HepG2 (cell line): ENCODE measurements around the gene SH2D6. TPM values are rescaled to one million over a fixed set of nuclear protein-coding genes. Genes with fewer than 3 reads are reported as not detected.

ENCODE experiments used
- ATAC-seq: fragments of 200-7000 bp; cut with Tn5 transposase; 3 replicates; pipeline ENCODE4 v1.9.1; 2020; ENCODE audit warnings: mild to moderate bottlenecking, moderate library complexity
- BruUV-seq: library from RNA; stranded (reverse); fragments of 400-500 nt; replicated peaks from 2 replicates; lab custom pipeline; 2021; lab: Mats Ljungman, UMichigan
- CTCF ChIA-PET: fragments of 300-600 bp; formaldehyde crosslinking; extraction: SDS; loops from one replicate; lab custom pipeline; 2021; ENCODE audit warnings: low total read pairs, inconsistent platforms, low intra/inter-chr PET ratio; lab: Yijun Ruan, JAX
- POLR2A ChIA-PET: fragments of 350-600 bp; sonication (Branson Sonifier 250); formaldehyde crosslinking; loops from one replicate; lab custom pipeline; 2020; ENCODE audit warnings: antibody characterized with exemption, inconsistent platforms; lab: Yijun Ruan, JAX
- DNase-seq: peaks from one replicate; pipeline ENCODE4 v3.0.0-alpha.2; 2015; ENCODE audit warnings: low spot score
- FAIRE-seq: peaks from 3 replicates; lab custom pipeline; 2011; peaks lifted over from hg19 to GRCh38; lab: Jason Lieb, UNC
- H2AFZ ChIP-seq: one replicate; pipeline ENCODE4 v1.6.1; 2011; ENCODE audit warnings: low read length, inconsistent platforms
- H3K27ac ChIP-seq: fragments of 300-600 bp; 3 replicates; pipeline ENCODE4 v1.8.0; 2011; ENCODE audit warnings: mixed run types, mild to moderate bottlenecking, mixed read lengths, low read length, inconsistent platforms; ENCODE audit not compliant: insufficient read depth; ENCODE audit errors: extremely low read length
- H3K27me3 ChIP-seq, 2 experiments: fragments of 200-600 bp in 1 of 2; 2 replicates in 1 of 2; 3 replicates in 1 of 2; pipeline versions ENCODE4 v1.6.0 to v1.8.0; 2011; ENCODE audit warnings: low read length in 2 of 2, mild to moderate bottlenecking in 2 of 2, moderate library complexity in 2 of 2, inconsistent platforms in 1 of 2; ENCODE audit not compliant: insufficient read depth in 2 of 2, control insufficient read depth in 1 of 2
- H3K36me3 ChIP-seq, 2 experiments: fragments of 200-600 bp in 1 of 2; replicated peaks in 1 of 2; 2 replicates in 1 of 2; 3 replicates in 1 of 2; pipeline versions ENCODE4 v1.5.1 to v1.8.0; 2011; ENCODE audit warnings: low read length in 2 of 2, inconsistent platforms in 1 of 2; ENCODE audit not compliant: insufficient read depth in 2 of 2, control insufficient read depth in 1 of 2
- H3K4me1 ChIP-seq: 2 replicates; pipeline ENCODE4 v1.5.1; 2012; ENCODE audit warnings: low read length, inconsistent platforms; ENCODE audit not compliant: insufficient read depth
- H3K4me2 ChIP-seq: 2 replicates; pipeline ENCODE4 v1.6.0; 2011; ENCODE audit warnings: low read depth, low read length, inconsistent platforms
- H3K4me3 ChIP-seq, 3 experiments: fragments of 200-600 bp in 1 of 3; sonication (generic), shearing (Covaris generic) in 1 of 3; replicated peaks in 1 of 3; 2 replicates each; pipeline ENCODE4 v1.5.1; 2011 to 2016; ENCODE audit warnings: low read length in 3 of 3, inconsistent platforms in 2 of 3, low read depth in 2 of 3, mild to moderate bottlenecking in 2 of 3, control low read depth in 1 of 3, mixed read lengths in 1 of 3; ENCODE audit not compliant: insufficient read depth in 1 of 3
- H3K79me2 ChIP-seq: one replicate; pipeline ENCODE4 v1.6.1; 2011; ENCODE audit warnings: low read length, inconsistent platforms; ENCODE audit not compliant: insufficient read depth
- H3K9ac ChIP-seq: 2 replicates; pipeline ENCODE4 v1.6.0; 2011; ENCODE audit warnings: mild to moderate bottlenecking, low read depth, low read length, inconsistent platforms; ENCODE audit not compliant: insufficient read depth
- H3K9me3 ChIP-seq: 2 replicates; pipeline ENCODE4 v1.5.1; 2012; ENCODE audit warnings: mild to moderate bottlenecking, low read length
- H4K20me1 ChIP-seq: 2 replicates; pipeline ENCODE4 v1.6.0; 2011; ENCODE audit warnings: inconsistent platforms, mild to moderate bottlenecking, low read length, moderate library complexity; ENCODE audit not compliant: insufficient read depth
- ARID2 ChIP-seq: sonication (generic); formaldehyde crosslinking; IDR thresholded peaks from 2 replicates; pipeline ENCODE4 v1.8.1; 2022; ENCODE audit warnings: mild to moderate bottlenecking, missing genetic modification reagents, borderline replicate concordance
- ATF3 ChIP-seq: sonication (generic); formaldehyde crosslinking; IDR thresholded peaks from 2 replicates; pipeline ENCODE4 v1.4.0; 2020; ENCODE audit warnings: missing genetic modification reagents
- CHD4 ChIP-seq: fragments of 200-600 bp; sonication (generic); IDR thresholded peaks from 2 replicates; pipeline ENCODE4 v1.7.0; 2017; ENCODE audit warnings: mild to moderate bottlenecking, low read length, borderline replicate concordance
- CREB1 ChIP-seq, 2 experiments: fragments of 450-650 bp in 1 of 2; IDR thresholded peaks; 2 replicates each; pipeline ENCODE4 v1.6.1; 2016 to 2017; ENCODE audit warnings: control low read depth in 1 of 2, mild to moderate bottlenecking in 1 of 2, missing compliant biosample characterization in 1 of 2, missing genetic modification characterization in 1 of 2
- DNMT1 ChIP-seq: sonication (generic); formaldehyde crosslinking; IDR thresholded peaks from 2 replicates; pipeline ENCODE4 v1.5.1; 2020; ENCODE audit warnings: mild to moderate bottlenecking, missing genetic modification reagents
- JDP2 ChIP-seq: sonication (generic); formaldehyde crosslinking; IDR thresholded peaks from 2 replicates; pipeline ENCODE4 v1.8.1; 2022; ENCODE audit warnings: missing genetic modification reagents, borderline replicate concordance
- KDM1A ChIP-seq: IDR thresholded peaks from 2 replicates; pipeline ENCODE4 v1.6.1; 2016; ENCODE audit warnings: missing compliant biosample characterization
- MTF2 ChIP-seq: sonication (generic); formaldehyde crosslinking; IDR thresholded peaks from 2 replicates; pipeline ENCODE4 v1.5.0; 2020; ENCODE audit warnings: missing genetic modification reagents, borderline replicate concordance
- PATZ1 ChIP-seq: sonication (generic); formaldehyde crosslinking; IDR thresholded peaks from 2 replicates; pipeline ENCODE4 v1.4.0; 2020; ENCODE audit warnings: missing genetic modification reagents
- TEF ChIP-seq: sonication (generic); formaldehyde crosslinking; IDR thresholded peaks from 2 replicates; pipeline ENCODE4 v1.5.0; 2020; ENCODE audit warnings: missing genetic modification reagents
- ZFP90 ChIP-seq: sonication (generic); formaldehyde crosslinking; IDR thresholded peaks from 2 replicates; pipeline ENCODE4 v1.8.0; 2022; ENCODE audit warnings: missing genetic modification reagents, mild to moderate bottlenecking, inconsistent platforms, borderline replicate concordance
- ZNF282 ChIP-seq: fragments of 450-650 bp; IDR thresholded peaks from 2 replicates; pipeline ENCODE4 v1.6.1; 2018; ENCODE audit not compliant: partially characterized antibody
- ZNF501 ChIP-seq: sonication (generic); formaldehyde crosslinking; IDR thresholded peaks from 2 replicates; pipeline ENCODE4 v1.5.1; 2020; ENCODE audit warnings: mild to moderate bottlenecking, moderate library complexity, missing genetic modification reagents
- ZNF616 ChIP-seq: sonication (generic); formaldehyde crosslinking; IDR thresholded peaks from 2 replicates; pipeline ENCODE4 v1.5.0; 2020; ENCODE audit warnings: low read depth, mild to moderate bottlenecking, missing genetic modification reagents
- ZNF709 ChIP-seq: sonication (generic); formaldehyde crosslinking; IDR thresholded peaks from 2 replicates; pipeline ENCODE4 v1.5.0; 2020; ENCODE audit warnings: mild to moderate bottlenecking, missing genetic modification reagents
- WGBS: methylation state at CpG from one replicate; pipeline ENCODE4 v1.1.6; 2017; ENCODE audit warnings: low lambda C conversion rate; 5-methylcytosine and 5-hydroxymethylcytosine counted together
- in situ Hi-C: cut with HindIII; loops from 2 replicates; pipeline ENCODE4 v1.10.0; 2017; ENCODE audit warnings: low pct_unique_long_range_greater_than_20kb; ENCODE audit not compliant: extremely low pct_ligation_motif_present
- intact Hi-C: fragments of 100-400 bp; cut with micrococcal nuclease; formaldehyde crosslinking; loops from one replicate; pipeline ENCODE4 v1.10.0; 2022; ENCODE audit not compliant: unreplicated experiment
- polyA plus RNA-seq, 8 experiments: library from polyadenylated mRNA; depleted of rRNA in 3 of 8; stranded (reverse) in 7 of 8; unstranded in 1 of 8; fragments of >200 nt; fragmentation: Illumina TruSeq in 4 of 8; extraction: Trizol in 4 of 8; gene quantifications; 2 replicates each; pipeline versions ENCODE4 v1.2.1 to v1.2.3, GENCODE V29; 2011 to 2016; ENCODE audit warnings: low read depth in 4 of 8, missing spikeins in 1 of 8, mixed read lengths in 1 of 8; ENCODE audit not compliant: insufficient read depth in 1 of 8
- total RNA-seq, 5 experiments: library from RNA; depleted of rRNA; stranded (reverse); fragments of >200 nt; fragmentation: Illumina TruSeq; extraction: Trizol; gene quantifications; 2 replicates each; pipeline ENCODE4 v1.2.3, GENCODE V29; 2016; ENCODE audit warnings: low read depth in 1 of 5

Gene SH2D6
- total and polyA plus RNA-seq, 2 of the 13 experiments (the other 11 are each of a cell fraction or from before 2014, with no cell fraction given) = 0.11 to 0.26 TPM

- CTCF ChIA-PET = no interaction called here
- in situ Hi-C loops (no loop called here), intact Hi-C loops (no loop called here)
- ATAC-seq = no peak
- POLR2A ChIA-PET = interaction anchor here (2.2 kb wide), 1 partner anchor 13 kb away, joined by 6 read pairs; no protein-coding TSS in a partner anchor
- Histone ChIP-seq H2AFZ (no peak overlapping the region), H3K4me2 (no peak overlapping the region), H3K27ac (no peak overlapping the region), H4K20me1 (no peaks in the 10 kb centered on the region), H3K9me3 (peaks cover 6% of the 10 kb centered on the region; the same call in 1 of the 2 replicates), H3K79me2 (no peaks in the 10 kb centered on the region), H3K4me3 (no peak overlapping the region), H3K9ac (no peak overlapping the region), H3K27me3 (no peaks in the 10 kb centered on the region), H3K36me3 (peaks cover 1 to 4% of the 10 kb centered on the region in 2 experiments; a peak in 3 of 5 replicates), H3K4me1 (no peaks in the 10 kb centered on the region)
- 95% methylated on average over 5 of the region's 5 CpGs for WGBS
- BruUV-seq = no TSS peak
- FAIRE-seq = no peak
- DNase-seq = no peak
- TF ChIP-seq MTF2 (CRISPR knock-in tag) (no peak), CREB1 (IDR thresholded peaks at IDR 0.05) (no peak), CREB1 (CRISPR knock-in tag; IDR thresholded peaks at IDR 0.05) (no peak), CHD4 (no peak), PATZ1 (CRISPR knock-in tag) (no peak), ATF3 (no peak), ARID2 (CRISPR knock-in tag) (no peak), ZNF616 (CRISPR knock-in tag) (no peak), ZNF501 (CRISPR knock-in tag) (no peak), JDP2 (CRISPR knock-in tag) (no peak), ZNF282 (no peak), TEF (no peak), DNMT1 (no peak), ZNF709 (CRISPR knock-in tag) (no peak), KDM1A (CRISPR knock-in tag) (no peak), ZFP90 (CRISPR knock-in tag) (no peak)
These were observed 40.3 kb upstream of the SH2D6 start for GRCh38 chr2:85378257-85378656.
